ENCODE data around the gene IAPP.
"Not testable (repeated sequence)": the region's sequence is repeated elsewhere in the genome, so short reads cannot be mapped to it uniquely, and the experiment has no call there.

The IAPP gene

GRCh38 chr12:21379218-21379617 lies 6.5 kb downstream of the IAPP start:
- DNase-seq (ENCODE audit: low read depth) = no peak

- not testable (repeated sequence) for DNase-seq (ENCODE audit: low read depth)
Observed at GRCh38 chr12:21381320-21381719, 8.6 kb downstream of the IAPP start.

- DNase-seq (ENCODE audit: low read depth) = no peak
Observed at GRCh38 chr12:21384261-21384660, 11.6 kb downstream of the IAPP start.

GRCh38 chr12:21387174-21387573 lies 14.5 kb downstream of the IAPP start:
- no peak for DNase-seq (ENCODE audit: low read depth)

GRCh38 chr12:21392384-21392783 lies 19.7 kb downstream of the IAPP start:
- no peak for DNase-seq (ENCODE audit: low read depth)

GRCh38 chr12:21394828-21395626 lies 22.3 kb downstream of the IAPP start:
- DNase-seq (ENCODE audit: low read depth) = not testable (repeated sequence)

- no peak for DNase-seq (ENCODE audit: low read depth)
Observed at GRCh38 chr12:21413369-21414277, 40.9 kb downstream of the IAPP start.

- DNase-seq (ENCODE audit: low read depth) = no peak
Observed at GRCh38 chr12:21416511-21417121, 43.9 kb downstream of the IAPP start.

- DNase-seq (ENCODE audit: low read depth) = not testable (repeated sequence)
Observed at GRCh38 chr12:21418398-21418797, 45.7 kb downstream of the IAPP start.

- DNase-seq (ENCODE audit: low read depth) = not testable (repeated sequence)
Observed at GRCh38 chr12:21419009-21419699, 46.5 kb downstream of the IAPP start.

GRCh38 chr12:21428241-21428640 lies 55.5 kb downstream of the IAPP start:
- DNase-seq (ENCODE audit: low read depth) = no peak

Measured in activated T-helper 1 cell treated with Interleukin-2 at 50 U/mL for 16 hours (primary cell).